HG03139 (cell line): Measurements from ENCODE around the gene XXYLT1.

Experiments
- ATAC-seq: cut with Tn5 transposase; IDR thresholded peaks from one replicate; pipeline ENCODE4 v1.9.1; 2021; ENCODE audit not compliant: unreplicated experiment

The XXYLT1 gene

GRCh38 chr3:195034541-195034940, 236.4 kb downstream of the XXYLT1 start:
- ATAC-seq: no peak

- no peak for ATAC-seq
Measured at GRCh38 chr3:195034101-195034500, 236.9 kb downstream of the XXYLT1 start.

GRCh38 chr3:195033531-195034091, 237.3 kb downstream of the XXYLT1 start:
- no peak for ATAC-seq

- no peak for ATAC-seq
Measured at GRCh38 chr3:195032955-195033354, 238.0 kb downstream of the XXYLT1 start.

- no peak for ATAC-seq
Measured at GRCh38 chr3:195032106-195032759, 238.7 kb downstream of the XXYLT1 start.

- no peak for ATAC-seq
Measured at GRCh38 chr3:195031574-195032003, 239.4 kb downstream of the XXYLT1 start.

GRCh38 chr3:195030791-195031321, 240.1 kb downstream of the XXYLT1 start:
- no peak for ATAC-seq

- ATAC-seq: no peak
Measured at GRCh38 chr3:195028877-195029606, 241.9 kb downstream of the XXYLT1 start.

- ATAC-seq: no peak
Measured at GRCh38 chr3:195025884-195026200, 245.1 kb downstream of the XXYLT1 start.

- ATAC-seq: no peak
Measured at GRCh38 chr3:195025056-195025883, 245.7 kb downstream of the XXYLT1 start.

GRCh38 chr3:195023989-195024388, 247.0 kb downstream of the XXYLT1 start:
- ATAC-seq: no peak

GRCh38 chr3:195023576-195023975, 247.4 kb downstream of the XXYLT1 start:
- no peak for ATAC-seq

- ATAC-seq: no peak
Measured at GRCh38 chr3:195021692-195022091, 249.3 kb downstream of the XXYLT1 start.

GRCh38 chr3:195020921-195021320, 250.0 kb downstream of the XXYLT1 start:
- ATAC-seq: no peak

- no peak for ATAC-seq
Measured at GRCh38 chr3:195020185-195020584, 250.8 kb downstream of the XXYLT1 start.

- no peak for ATAC-seq
Measured at GRCh38 chr3:195019335-195019734, 251.6 kb downstream of the XXYLT1 start.
